Left ventricle myocardium inferior (tissue), 1 donor: ENCODE measurements around the gene TCEAL4. TPM values are rescaled to one million over a fixed set of nuclear protein-coding genes. Genes with fewer than 3 reads are reported as not detected.

Experiments
- DNase-seq: peaks from one replicate; pipeline ENCODE4 v3.0.0-alpha.2; 2020
- H3K27ac ChIP-seq: fragments of 200-600 bp; replicated peaks from 2 replicates; pipeline ENCODE4 v1.8.0; 2021
- H3K27me3 ChIP-seq: fragments of 200-600 bp; 2 replicates; pipeline ENCODE4 v1.8.0; 2021; ENCODE audit warnings: low read depth
- H3K36me3 ChIP-seq: fragments of 200-600 bp; 2 replicates; pipeline ENCODE4 v1.8.0; 2021
- H3K4me1 ChIP-seq: fragments of 200-600 bp; 2 replicates; pipeline ENCODE4 v1.8.0; 2021
- H3K4me3 ChIP-seq: fragments of 200-600 bp; 2 replicates; pipeline ENCODE4 v1.8.0; 2021; ENCODE audit warnings: mild to moderate bottlenecking, moderate library complexity
- H3K9me3 ChIP-seq: fragments of 200-600 bp; replicated peaks from 2 replicates; pipeline ENCODE4 v1.8.0; 2021
- CTCF ChIP-seq: fragments of 200-600 bp; IDR thresholded peaks from 2 replicates; pipeline ENCODE4 v1.8.0; 2021; ENCODE audit warnings: antibody characterized with exemption, mild to moderate bottlenecking, borderline replicate concordance
- intact Hi-C: fragments of 100-400 bp; cut with micrococcal nuclease; formaldehyde crosslinking; loops from one replicate; pipeline ENCODE4 v1.11.0; 2022
- total RNA-seq: library from RNA; stranded (reverse); fragmentation: NEBNext Ultra II Directional; extraction: Animal tissue kit (Norgen Biotek cat#: 25700); gene quantifications from one replicate; pipeline ENCODE4 v1.2.1, GENCODE V29; 2021
- donor health status: DM: no; HTN: yes; CAD: no; lungs with severe emphysema.

The TCEAL4 gene
- total RNA-seq, 1 donor from 2014 or later = 60.4 TPM

DNA sequence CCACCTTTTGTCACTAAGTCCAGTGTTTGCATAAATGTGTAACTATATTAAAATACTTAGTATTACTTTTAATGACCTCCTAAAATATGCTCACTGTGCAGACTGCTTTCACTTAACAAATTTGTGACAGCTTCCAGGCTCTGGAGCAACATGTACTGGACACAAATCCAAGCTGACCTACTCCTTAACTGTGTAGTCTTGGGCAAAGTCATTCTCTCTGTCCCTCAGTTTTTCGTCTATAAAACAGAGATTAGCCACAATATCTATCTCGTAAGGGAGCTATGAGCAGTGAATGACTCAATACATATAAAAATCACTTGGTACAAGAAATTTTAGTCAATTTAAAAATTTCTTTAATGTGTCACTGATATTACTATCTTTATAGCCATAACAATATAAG is 45.6 kb upstream of the TCEAL4 start:
- DNase-seq = no peak
- Histone ChIP-seq H3K4me1 (no peaks in the 10 kb centered on the region), H3K27ac (no peak overlapping the region), H3K9me3 (no peaks in the 10 kb centered on the region), H3K4me3 (no peak overlapping the region), H3K27me3 (no peaks in the 10 kb centered on the region), H3K36me3 (no peaks in the 10 kb centered on the region)
- intact Hi-C loops = no loop called here
- TF ChIP-seq CTCF = no peak

DNA sequence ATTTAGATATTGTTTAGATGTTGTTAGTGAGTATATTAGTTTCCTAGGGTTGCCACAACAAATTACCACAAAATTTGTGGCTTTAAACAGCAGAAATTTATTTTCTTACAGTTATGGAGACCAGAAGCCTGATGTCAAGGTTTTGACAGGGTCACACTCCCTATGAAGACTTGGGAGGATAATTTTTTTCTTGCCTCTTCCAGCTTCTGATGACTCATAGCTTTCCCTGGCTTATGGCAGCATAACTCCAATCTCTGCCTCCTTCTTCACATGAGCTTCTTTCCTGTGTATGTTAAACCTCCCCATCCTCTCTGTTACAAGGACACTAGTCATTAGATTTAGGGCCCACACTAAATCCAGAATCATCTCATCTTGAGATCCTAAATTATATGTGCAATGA is 45.2 kb upstream of the TCEAL4 start:
- DNase-seq = no peak
- Histone ChIP-seq H3K36me3 (no peaks in the 10 kb centered on the region), H3K9me3 (no peaks in the 10 kb centered on the region), H3K27me3 (no peaks in the 10 kb centered on the region), H3K4me1 (no peaks in the 10 kb centered on the region), H3K4me3 (no peak overlapping the region), H3K27ac (no peak overlapping the region)
- intact Hi-C loops = no loop called here
- no peak for TF ChIP-seq CTCF

DNA sequence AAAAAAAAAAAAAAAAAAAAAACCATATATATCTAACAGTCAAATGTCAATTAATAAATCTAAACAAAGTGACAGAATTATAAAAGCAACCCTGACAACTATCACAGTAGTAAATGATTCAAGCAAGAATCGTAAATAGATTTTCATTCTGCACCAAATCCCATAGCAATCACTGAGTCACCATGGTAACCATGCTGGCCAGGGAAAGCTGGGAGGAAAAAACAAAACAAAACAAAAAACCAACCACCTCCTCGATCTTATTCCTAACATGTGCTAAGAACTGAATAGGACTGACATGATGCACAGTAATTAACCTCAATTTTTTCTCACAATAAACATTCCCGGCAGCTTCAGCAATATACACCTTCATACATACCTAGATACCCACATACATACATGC is 35.4 kb upstream of the TCEAL4 start:
- Histone ChIP-seq H3K36me3 (no peaks in the 10 kb centered on the region), H3K4me1 (no peaks in the 10 kb centered on the region), H3K27me3 (no peaks in the 10 kb centered on the region), H3K9me3 (no peaks in the 10 kb centered on the region), H3K27ac (no peak overlapping the region), H3K4me3 (no peak overlapping the region)
- DNase-seq = no peak
- intact Hi-C loops = no loop called here
- no peak for TF ChIP-seq CTCF

GRCh38 chrX:103550415-103551051 is 34.8 kb upstream of the TCEAL4 start:
- no peak for TF ChIP-seq CTCF

DNA sequence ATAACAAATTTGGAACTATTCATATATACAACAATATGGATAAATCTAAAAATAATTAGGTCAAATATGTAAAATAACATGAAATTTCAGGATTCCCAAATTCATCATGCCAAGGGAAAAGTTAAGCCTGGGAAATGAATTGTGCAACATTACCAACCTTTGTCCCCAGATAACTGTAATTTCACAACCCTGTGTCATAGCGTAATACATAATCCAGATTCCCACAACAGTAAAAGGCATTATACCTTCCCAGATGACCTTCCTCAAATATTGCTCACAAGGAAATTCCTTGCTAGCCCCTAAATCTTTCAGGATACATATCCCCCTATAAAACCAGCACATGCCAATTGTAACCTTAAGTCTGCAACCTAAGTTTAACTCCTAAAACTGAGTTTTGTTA is 33.1 kb upstream of the TCEAL4 start:
- TF ChIP-seq CTCF = no peak
- Histone ChIP-seq H3K4me3 (no peak overlapping the region), H3K27me3 (no peaks in the 10 kb centered on the region), H3K4me1 (no peaks in the 10 kb centered on the region), H3K27ac (no peak overlapping the region), H3K36me3 (no peaks in the 10 kb centered on the region), H3K9me3 (no peaks in the 10 kb centered on the region)
- intact Hi-C loops = no loop called here
- DNase-seq = no peak

More at GRCh38 chrX:103550415-103551051, 34.8 kb upstream of the TCEAL4 start:
- H3K27me3 ChIP-seq = no peaks in the 10 kb centered on the region
- intact Hi-C loops = no loop called here
- H3K4me1 ChIP-seq = no peaks in the 10 kb centered on the region
- DNase-seq = no peak
- no peaks in the 10 kb centered on the region for H3K9me3 ChIP-seq
- no peaks in the 10 kb centered on the region for H3K36me3 ChIP-seq
- H3K4me3 ChIP-seq = no peak overlapping the region
- H3K27ac ChIP-seq = no peak overlapping the region
